ENCODE data around the gene DZIP1L.

The DZIP1L gene, protein sequence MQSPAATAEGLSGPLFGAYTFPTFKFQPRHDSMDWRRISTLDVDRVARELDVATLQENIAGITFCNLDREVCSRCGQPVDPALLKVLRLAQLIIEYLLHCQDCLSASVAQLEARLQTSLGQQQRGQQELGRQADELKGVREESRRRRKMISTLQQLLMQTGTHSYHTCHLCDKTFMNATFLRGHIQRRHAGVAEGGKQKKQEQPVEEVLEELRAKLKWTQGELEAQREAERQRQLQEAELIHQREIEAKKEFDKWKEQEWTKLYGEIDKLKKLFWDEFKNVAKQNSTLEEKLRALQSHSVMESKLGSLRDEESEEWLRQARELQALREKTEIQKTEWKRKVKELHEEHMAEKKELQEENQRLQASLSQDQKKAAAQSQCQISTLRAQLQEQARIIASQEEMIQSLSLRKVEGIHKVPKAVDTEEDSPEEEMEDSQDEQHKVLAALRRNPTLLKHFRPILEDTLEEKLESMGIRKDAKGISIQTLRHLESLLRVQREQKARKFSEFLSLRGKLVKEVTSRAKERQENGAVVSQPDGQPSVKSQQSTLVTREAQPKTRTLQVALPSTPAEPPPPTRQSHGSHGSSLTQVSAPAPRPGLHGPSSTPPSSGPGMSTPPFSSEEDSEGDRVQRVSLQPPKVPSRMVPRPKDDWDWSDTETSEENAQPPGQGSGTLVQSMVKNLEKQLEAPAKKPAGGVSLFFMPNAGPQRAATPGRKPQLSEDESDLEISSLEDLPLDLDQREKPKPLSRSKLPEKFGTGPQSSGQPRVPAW

DNA sequence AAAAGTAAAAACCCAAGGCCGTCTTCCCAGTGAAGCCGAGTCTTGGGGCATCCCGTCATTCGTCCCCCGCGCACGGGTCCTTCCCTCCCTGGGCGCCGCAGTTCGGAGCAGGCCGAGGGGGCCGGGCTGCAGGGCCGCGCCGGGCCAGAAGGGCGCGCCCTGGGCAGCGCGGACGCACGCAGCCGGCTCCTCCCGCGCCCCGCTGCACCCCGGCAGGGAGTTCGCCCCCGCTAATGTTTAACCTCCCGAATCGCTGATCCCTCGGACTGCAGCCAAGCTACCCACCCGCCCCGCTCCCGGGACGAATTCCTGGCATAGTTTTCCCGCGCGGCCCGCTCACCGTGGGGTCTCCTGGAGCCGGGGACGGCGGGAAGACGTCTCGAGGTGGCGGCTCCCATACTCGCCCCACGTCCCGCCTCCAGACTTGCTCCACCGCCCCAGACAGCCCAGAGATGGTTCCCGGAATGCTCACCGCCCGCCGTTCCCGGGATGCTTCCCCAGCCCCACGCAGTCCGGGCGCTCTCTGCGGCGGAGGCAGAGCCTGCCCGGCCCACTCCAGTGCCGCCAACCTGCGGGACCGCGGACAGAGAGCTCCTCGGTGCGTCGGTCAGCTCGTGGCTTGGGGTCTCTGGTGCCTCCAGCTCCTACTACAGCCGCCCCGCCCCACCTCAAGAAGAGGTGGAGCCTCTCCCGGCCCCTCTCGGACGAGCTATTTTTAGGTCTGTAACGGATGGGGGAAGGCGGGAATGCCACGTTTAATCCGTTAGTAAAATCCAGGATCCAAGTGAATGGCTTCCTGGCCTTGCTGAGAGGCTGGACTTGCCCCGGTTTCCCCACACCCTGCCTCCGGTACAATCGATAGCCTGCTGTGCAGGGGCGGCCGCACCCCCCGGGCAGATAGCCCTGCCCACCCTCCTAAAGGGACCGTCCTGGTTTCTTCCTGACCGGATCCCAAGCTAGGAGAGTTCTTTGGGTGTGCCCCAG lies at the start of gene DZIP1L:
DZIP1L (minus strand) TSS at position 621 of the 984 bp plus-strand sequence. CDS start 11,637 bp downstream, outside the sequence.
- peak; percentile 89 for ATAC-seq
- no peak for TF ChIP-seq ZNF70 (CRISPR knock-in tag; IDR thresholded peaks at IDR 0.05)
- no peak for TF ChIP-seq ZNF565 (CRISPR knock-in tag; conservative IDR thresholded peaks at IDR 0.05; ENCODE audit: low read depth)
- TF ChIP-seq SNAI2 (CRISPR knock-in tag; IDR thresholded peaks at IDR 0.05): no peak
- no peak for TF ChIP-seq OSR1 (CRISPR knock-in tag; IDR thresholded peaks at IDR 0.05)
- peak; percentile 87 for TF ChIP-seq ZFP3 (CRISPR knock-in tag; IDR thresholded peaks at IDR 0.05)
- TF ChIP-seq, protein P1, sequence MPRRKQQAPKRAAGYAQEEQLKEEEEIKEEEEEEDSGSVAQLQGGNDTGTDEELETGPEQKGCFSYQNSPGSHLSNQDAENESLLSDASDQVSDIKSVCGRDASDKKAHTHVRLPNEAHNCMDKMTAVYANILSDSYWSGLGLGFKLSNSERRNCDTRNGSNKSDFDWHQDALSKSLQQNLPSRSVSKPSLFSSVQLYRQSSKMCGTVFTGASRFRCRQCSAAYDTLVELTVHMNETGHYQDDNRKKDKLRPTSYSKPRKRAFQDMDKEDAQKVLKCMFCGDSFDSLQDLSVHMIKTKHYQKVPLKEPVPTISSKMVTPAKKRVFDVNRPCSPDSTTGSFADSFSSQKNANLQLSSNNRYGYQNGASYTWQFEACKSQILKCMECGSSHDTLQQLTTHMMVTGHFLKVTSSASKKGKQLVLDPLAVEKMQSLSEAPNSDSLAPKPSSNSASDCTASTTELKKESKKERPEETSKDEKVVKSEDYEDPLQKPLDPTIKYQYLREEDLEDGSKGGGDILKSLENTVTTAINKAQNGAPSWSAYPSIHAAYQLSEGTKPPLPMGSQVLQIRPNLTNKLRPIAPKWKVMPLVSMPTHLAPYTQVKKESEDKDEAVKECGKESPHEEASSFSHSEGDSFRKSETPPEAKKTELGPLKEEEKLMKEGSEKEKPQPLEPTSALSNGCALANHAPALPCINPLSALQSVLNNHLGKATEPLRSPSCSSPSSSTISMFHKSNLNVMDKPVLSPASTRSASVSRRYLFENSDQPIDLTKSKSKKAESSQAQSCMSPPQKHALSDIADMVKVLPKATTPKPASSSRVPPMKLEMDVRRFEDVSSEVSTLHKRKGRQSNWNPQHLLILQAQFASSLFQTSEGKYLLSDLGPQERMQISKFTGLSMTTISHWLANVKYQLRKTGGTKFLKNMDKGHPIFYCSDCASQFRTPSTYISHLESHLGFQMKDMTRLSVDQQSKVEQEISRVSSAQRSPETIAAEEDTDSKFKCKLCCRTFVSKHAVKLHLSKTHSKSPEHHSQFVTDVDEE (CRISPR knock-in tag; IDR thresholded peaks at IDR 0.05): no peak

DNA sequence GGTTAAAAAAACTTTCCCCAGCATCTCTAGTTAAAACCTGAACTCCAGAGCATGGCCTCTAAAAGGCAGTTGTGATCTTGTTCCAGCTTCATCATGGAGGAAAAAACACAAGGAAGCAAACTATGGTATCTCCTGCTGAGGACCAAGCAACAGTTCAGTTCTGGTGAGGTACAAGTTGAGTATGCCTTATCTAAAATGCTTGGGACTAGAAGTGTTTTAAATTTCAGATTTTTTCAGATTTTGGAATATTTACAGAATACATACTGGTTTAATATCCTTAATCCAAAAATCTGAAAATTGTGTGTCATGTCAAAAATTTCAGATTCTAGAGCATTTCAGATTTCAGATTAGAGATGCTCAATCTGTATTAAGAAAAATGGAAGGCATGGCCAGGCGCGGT lies 49.7 kb upstream of the DZIP1L start:
- ATAC-seq: no peak
- no peak for TF ChIP-seq ZNF70 (CRISPR knock-in tag; IDR thresholded peaks at IDR 0.05)
- no peak for TF ChIP-seq OSR1 (CRISPR knock-in tag; IDR thresholded peaks at IDR 0.05)
- no peak for TF ChIP-seq ARNTL (CRISPR knock-in tag; IDR thresholded peaks at IDR 0.05; ENCODE audit: borderline replicate concordance, low read depth)
- TF ChIP-seq PPARA (CRISPR knock-in tag; IDR thresholded peaks at IDR 0.05; ENCODE audit: borderline replicate concordance): no peak
- no peak for TF ChIP-seq GLIS3 (CRISPR knock-in tag; IDR thresholded peaks at IDR 0.05)
- TF ChIP-seq, protein P2, sequence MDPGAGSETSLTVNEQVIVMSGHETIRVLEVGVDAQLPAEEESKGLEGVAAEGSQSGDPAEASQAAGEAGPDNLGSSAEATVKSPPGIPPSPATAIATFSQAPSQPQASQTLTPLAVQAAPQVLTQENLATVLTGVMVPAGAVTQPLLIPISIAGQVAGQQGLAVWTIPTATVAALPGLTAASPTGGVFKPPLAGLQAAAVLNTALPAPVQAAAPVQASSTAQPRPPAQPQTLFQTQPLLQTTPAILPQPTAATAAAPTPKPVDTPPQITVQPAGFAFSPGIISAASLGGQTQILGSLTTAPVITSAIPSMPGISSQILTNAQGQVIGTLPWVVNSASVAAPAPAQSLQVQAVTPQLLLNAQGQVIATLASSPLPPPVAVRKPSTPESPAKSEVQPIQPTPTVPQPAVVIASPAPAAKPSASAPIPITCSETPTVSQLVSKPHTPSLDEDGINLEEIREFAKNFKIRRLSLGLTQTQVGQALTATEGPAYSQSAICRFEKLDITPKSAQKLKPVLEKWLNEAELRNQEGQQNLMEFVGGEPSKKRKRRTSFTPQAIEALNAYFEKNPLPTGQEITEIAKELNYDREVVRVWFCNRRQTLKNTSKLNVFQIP (CRISPR knock-in tag; IDR thresholded peaks at IDR 0.05; ENCODE audit: borderline replicate concordance, low read depth): no peak
- no peak for TF ChIP-seq BACH2 (CRISPR knock-in tag; IDR thresholded peaks at IDR 0.05; ENCODE audit: borderline replicate concordance)
- TF ChIP-seq ZFP3 (CRISPR knock-in tag; IDR thresholded peaks at IDR 0.05): no peak
- TF ChIP-seq, protein P1 (CRISPR knock-in tag; IDR thresholded peaks at IDR 0.05): no peak
- no peak for TF ChIP-seq RARB (CRISPR knock-in tag; IDR thresholded peaks at IDR 0.05)
- no peak for TF ChIP-seq ZFP30 (CRISPR knock-in tag; IDR thresholded peaks at IDR 0.05)
- TF ChIP-seq, protein P3, sequence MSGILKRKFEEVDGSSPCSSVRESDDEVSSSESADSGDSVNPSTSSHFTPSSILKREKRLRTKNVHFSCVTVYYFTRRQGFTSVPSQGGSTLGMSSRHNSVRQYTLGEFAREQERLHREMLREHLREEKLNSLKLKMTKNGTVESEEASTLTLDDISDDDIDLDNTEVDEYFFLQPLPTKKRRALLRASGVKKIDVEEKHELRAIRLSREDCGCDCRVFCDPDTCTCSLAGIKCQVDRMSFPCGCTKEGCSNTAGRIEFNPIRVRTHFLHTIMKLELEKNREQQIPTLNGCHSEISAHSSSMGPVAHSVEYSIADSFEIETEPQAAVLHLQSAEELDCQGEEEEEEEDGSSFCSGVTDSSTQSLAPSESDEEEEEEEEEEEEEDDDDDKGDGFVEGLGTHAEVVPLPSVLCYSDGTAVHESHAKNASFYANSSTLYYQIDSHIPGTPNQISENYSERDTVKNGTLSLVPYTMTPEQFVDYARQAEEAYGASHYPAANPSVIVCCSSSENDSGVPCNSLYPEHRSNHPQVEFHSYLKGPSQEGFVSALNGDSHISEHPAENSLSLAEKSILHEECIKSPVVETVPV (CRISPR knock-in tag; IDR thresholded peaks at IDR 0.05): no peak
- TF ChIP-seq, protein P4, sequence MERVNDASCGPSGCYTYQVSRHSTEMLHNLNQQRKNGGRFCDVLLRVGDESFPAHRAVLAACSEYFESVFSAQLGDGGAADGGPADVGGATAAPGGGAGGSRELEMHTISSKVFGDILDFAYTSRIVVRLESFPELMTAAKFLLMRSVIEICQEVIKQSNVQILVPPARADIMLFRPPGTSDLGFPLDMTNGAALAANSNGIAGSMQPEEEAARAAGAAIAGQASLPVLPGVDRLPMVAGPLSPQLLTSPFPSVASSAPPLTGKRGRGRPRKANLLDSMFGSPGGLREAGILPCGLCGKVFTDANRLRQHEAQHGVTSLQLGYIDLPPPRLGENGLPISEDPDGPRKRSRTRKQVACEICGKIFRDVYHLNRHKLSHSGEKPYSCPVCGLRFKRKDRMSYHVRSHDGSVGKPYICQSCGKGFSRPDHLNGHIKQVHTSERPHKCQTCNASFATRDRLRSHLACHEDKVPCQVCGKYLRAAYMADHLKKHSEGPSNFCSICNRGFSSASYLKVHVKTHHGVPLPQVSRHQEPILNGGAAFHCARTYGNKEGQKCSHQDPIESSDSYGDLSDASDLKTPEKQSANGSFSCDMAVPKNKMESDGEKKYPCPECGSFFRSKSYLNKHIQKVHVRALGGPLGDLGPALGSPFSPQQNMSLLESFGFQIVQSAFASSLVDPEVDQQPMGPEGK (CRISPR knock-in tag; IDR thresholded peaks at IDR 0.05; ENCODE audit: borderline replicate concordance): no peak
- TF ChIP-seq ZNF8 (CRISPR knock-in tag; IDR thresholded peaks at IDR 0.05): no peak
- no peak for TF ChIP-seq ZC3H10 (CRISPR knock-in tag; IDR thresholded peaks at IDR 0.05)
- no peak for TF ChIP-seq ISL1 (CRISPR knock-in tag; IDR thresholded peaks at IDR 0.05)
- no peak for TF ChIP-seq TCF4 (CRISPR knock-in tag; IDR thresholded peaks at IDR 0.05; ENCODE audit: borderline replicate concordance)
- no peak for TF ChIP-seq ZNF565 (CRISPR knock-in tag; conservative IDR thresholded peaks at IDR 0.05; ENCODE audit: low read depth)
- no peak for TF ChIP-seq ESRRG (CRISPR knock-in tag; IDR thresholded peaks at IDR 0.05)
